Neural cell (in vitro differentiated cells): Measurements from ENCODE around the gene ACP6.
"Not testable (repeated sequence)": the region's sequence is repeated elsewhere in the genome, so short reads cannot be mapped to it uniquely, and the experiment has no call there.

ENCODE experiments used
- CTCF ChIP-seq: fragments of 450-650 bp; IDR thresholded peaks from 2 replicates; pipeline ENCODE4 v1.5.1; 2014; ENCODE audit warnings: antibody characterized with exemption, mild to moderate bottlenecking, moderate library complexity; ENCODE audit not compliant: poor library complexity, severe bottlenecking
- EZH2 ChIP-seq: fragments of 200-600, 300-800 bp; shearing (Covaris generic), sonication (generic); IDR thresholded peaks from 2 replicates; pipeline ENCODE4 v1.6.1; 2014; ENCODE audit warnings: antibody characterized with exemption, low read length, borderline replicate concordance, mild to moderate bottlenecking; ENCODE audit not compliant: insufficient read depth, poor library complexity, severe bottlenecking
- POLR2AphosphoS5 ChIP-seq: IDR thresholded peaks from 2 replicates; pipeline ENCODE4 v1.6.1; 2012
- RAD21 ChIP-seq: fragments of 450-650 bp; conservative IDR thresholded peaks from 2 replicates; pipeline ENCODE4 v1.6.1; 2014; ENCODE audit warnings: antibody characterized with exemption, mild to moderate bottlenecking, moderate library complexity

- not testable (repeated sequence) for TF ChIP-seq CTCF, POLR2AphosphoS5, RAD21, EZH2
These were observed 55.4 kb downstream of the ACP6 start for GRCh38 chr1:147614966-147615365.
